Heart left ventricle (tissue), 16 donors: ENCODE results near the gene CTNND2. TPM values are rescaled to one million over a fixed set of nuclear protein-coding genes. Genes with fewer than 3 reads are reported as not detected.

Source experiments
- ATAC-seq, 4 donors: fragments of 200-7000 bp; cut with Tn5 transposase; one replicate each; pipeline ENCODE4 v1.9.1; 2020 to 2022; ENCODE audit warnings: moderate library complexity in 4 of 4, mild to moderate bottlenecking in 3 of 4, moderate number of reproducible peaks in 1 of 4
- DNase-seq, 5 donors: peaks; one replicate each; pipeline ENCODE4 v3.0.0-alpha.2; 2020
- H3K27ac ChIP-seq, 12 donors: fragments of 200-600 bp; sonication (generic) in 4 of 12; one replicate each; pipeline versions ENCODE4 v1.5.0 to v1.8.0; 2016 to 2022; ENCODE audit warnings: mild to moderate bottlenecking in 2 of 12
- H3K27me3 ChIP-seq, 9 donors: fragments of 200-600 bp; sonication (generic) in 2 of 9; one replicate each; pipeline versions ENCODE4 v1.5.1 to v1.8.0; 2016 to 2022; ENCODE audit warnings: mild to moderate bottlenecking in 3 of 9
- H3K36me3 ChIP-seq, 9 donors: fragments of 200-600 bp; sonication (generic) in 2 of 9; one replicate each; pipeline versions ENCODE4 v1.5.0 to v1.8.0; 2018 to 2022; ENCODE audit warnings: mild to moderate bottlenecking in 2 of 9
- H3K4me1 ChIP-seq, 12 donors: fragments of 200-600 bp; sonication (generic) in 4 of 12; one replicate each; pipeline versions ENCODE4 v1.5.0 to v1.8.0; 2016 to 2022; ENCODE audit warnings: mild to moderate bottlenecking in 3 of 12
- H3K4me3 ChIP-seq, 12 donors: fragments of 200-600 bp; sonication (generic) in 4 of 12; one replicate each; pipeline versions ENCODE4 v1.5.0 to v1.8.0; 2017 to 2022; ENCODE audit warnings: mild to moderate bottlenecking in 9 of 12, moderate library complexity in 4 of 12
- H3K9me3 ChIP-seq, 12 donors: fragments of 200-600 bp; sonication (generic) in 4 of 12; one replicate each; pipeline versions ENCODE4 v1.5.0 to v1.8.0; 2016 to 2022; ENCODE audit warnings: mild to moderate bottlenecking in 1 of 12
- CTCF ChIP-seq, 12 donors: fragments of 200-600 bp; sonication (generic) in 4 of 12; IDR thresholded peaks; one replicate each; pipeline versions ENCODE4 v1.5.0 to v1.8.0; 2018 to 2022; ENCODE audit warnings: antibody characterized with exemption in 12 of 12, mild to moderate bottlenecking in 5 of 12
- POLR2A ChIP-seq, 2 donors: fragments of 450-650 bp; IDR thresholded peaks; one replicate each; pipeline ENCODE4 v1.6.1; 2017; ENCODE audit warnings: antibody characterized with exemption in 2 of 2, mild to moderate bottlenecking in 2 of 2, moderate library complexity in 2 of 2
- WGBS, 4 donors: extraction: QIAGEN DNeasy Blood & Tissue Kit in 2 of 4; methylation state at CpG; one replicate each; pipeline versions ENCODE4 v1.1.5 to v1.1.7; 2013 to 2018; 5-methylcytosine and 5-hydroxymethylcytosine counted together
- intact Hi-C, 10 donors: fragments of 100-400 bp; cut with DNase I; formaldehyde crosslinking; loops; one replicate each; pipeline versions ENCODE4 v1.11.1 to v1.14.2; 2022
- polyA plus RNA-seq, 2 donors: library from polyadenylated mRNA; stranded (reverse); fragments of 200-250 nt; gene quantifications; one replicate each; pipeline ENCODE4 v1.2.3, GENCODE V29; 2013
- total RNA-seq, 9 donors: library from RNA; depleted of rRNA in 2 of 9; stranded (reverse); fragments of >200 nt in 2 of 9; fragmentation: NEBNext Ultra II Directional in 3 of 9; extraction: Animal tissue kit (Norgen Biotek cat#: 25700) in 3 of 9; gene quantifications; one replicate each; pipeline versions ENCODE4 v1.1.0 to v1.2.4, GENCODE V29; 2016 to 2023
- donor health status: ischemic (EF 13 %, LVEDD 7.1; RV severe dilation, severe dysfunction).
- donor health status: healthy with polysubstance abuse.
- donor health status: DM: no; HTN: yes; CAD: no.
- donor health status: DM: no; HTN: no; CAD: no.
- donor health status: ischemic (EF 25% LVEDD 6.9; RV normal size, moderate dysfunction).
- donor health status: ischemic (EF 25% LVEDD 5.7; RV mildly dilated, moderate dysfunction).
- donor health status: healthy.
- donor health status: DM: yes; HTN: yes; CAD: no.
- donor health status: ischemic (EF 35%, LVEDD 5.7; RV mildly dilated, moderate dysfunction).
- donor health status: nonischemic (EF 11% LVEDD 7.7; RV severe dilation, severe dysfunction).
- donor health status: DM: yes; HTN: yes; CAD: no.
- donor health status: PGD.
- donor health status: ischemic (EF 29% LVEDD 5.4; RV normal size, mild dysfunction).
- donor health status: nonischemic (EF 23%, LVEDD 6.1; RV moderate dilation, normal function).

The CTNND2 gene
- total and polyA plus RNA-seq, 11 donors: 4.0 to 36.8 (median 20.2) TPM

- no peaks in the 10 kb centered on the region for H3K27me3 ChIP-seq
- H3K4me1 ChIP-seq: peaks cover 0 to 4% (median 0%) of the 10 kb centered on the region in 12 donors
- no peaks in the 10 kb centered on the region for H3K9me3 ChIP-seq
- 70 to 75% (median 72%) methylated on average over 6 of the region's 6 CpGs for WGBS, 4 donors
- intact Hi-C loops: no loop called here
- TF ChIP-seq CTCF (IDR thresholded peaks at IDR 0.05) (no peak), POLR2A (IDR thresholded peaks at IDR 0.05) (no peak)
- ATAC-seq (no peak), DNase-seq (no peak)
- H3K4me3 ChIP-seq: no peak overlapping the region
- H3K27ac ChIP-seq: no peak overlapping the region
- no peaks in the 10 kb centered on the region for H3K36me3 ChIP-seq
These were observed 320.2 kb downstream of the CTNND2 start for GRCh38 chr5:11584017-11584416.

DNA sequence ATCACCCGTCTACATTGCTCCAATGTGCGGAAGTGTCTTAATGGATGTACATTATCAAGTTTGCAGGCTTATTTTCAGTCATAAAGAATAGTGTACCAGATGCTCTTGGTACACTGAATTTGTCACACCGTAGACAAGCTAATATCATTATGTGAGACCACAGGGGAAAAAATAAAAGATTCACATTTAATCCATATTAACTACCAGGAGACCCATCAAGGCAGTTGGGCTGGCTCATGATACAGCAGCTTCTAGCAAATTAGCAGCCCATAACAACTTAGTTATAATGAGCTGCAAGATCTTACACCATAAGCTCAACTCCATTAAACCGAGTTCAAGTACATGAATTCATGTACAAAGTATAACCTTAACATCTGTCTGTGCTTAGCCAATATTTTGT lies 324.9 kb downstream of the CTNND2 start:
- intact Hi-C loops: no loop called here
- DNase-seq: no peak
- Histone ChIP-seq H3K4me3 (no peak overlapping the region), H3K9me3 (no peaks in the 10 kb centered on the region), H3K27ac (no peak overlapping the region), H3K36me3 (no peaks in the 10 kb centered on the region), H3K27me3 (no peaks in the 10 kb centered on the region), H3K4me1 (no peaks in the 10 kb centered on the region)
- 85 to 89% (median 88%) methylated on average over 4 of the region's 4 CpGs for WGBS, 4 donors
- no peak for ATAC-seq
- TF ChIP-seq CTCF (IDR thresholded peaks at IDR 0.05) (no peak), POLR2A (IDR thresholded peaks at IDR 0.05) (no peak)

GRCh38 chr5:11574787-11575186 lies 329.5 kb downstream of the CTNND2 start:
- intact Hi-C loops: no loop called here
- DNase-seq: no peak
- TF ChIP-seq POLR2A (IDR thresholded peaks at IDR 0.05) (no peak), CTCF (IDR thresholded peaks at IDR 0.05) (no peak)
- no peak overlapping the region for H3K27ac ChIP-seq
- 87 to 89% (median 87%) methylated on average over 2 of the region's 2 CpGs for WGBS, 4 donors
- no peaks in the 10 kb centered on the region for H3K36me3 ChIP-seq
- ATAC-seq: no peak
- peaks cover 0 to 7% (median 0%) of the 10 kb centered on the region in 12 donors for H3K4me1 ChIP-seq
- H3K9me3 ChIP-seq: no peaks in the 10 kb centered on the region
- no peak overlapping the region for H3K4me3 ChIP-seq
- no peaks in the 10 kb centered on the region for H3K27me3 ChIP-seq

GRCh38 chr5:11573140-11573992 lies 330.9 kb downstream of the CTNND2 start:
- no peak overlapping the region for H3K27ac ChIP-seq
- no peaks in the 10 kb centered on the region for H3K36me3 ChIP-seq
- H3K4me1 ChIP-seq: peaks cover 0 to 7% (median 0%) of the 10 kb centered on the region in 12 donors
- DNase-seq (no peak), ATAC-seq (peak in 3 of 4 donors; percentile 42 to 90 (median 85))
- no peak overlapping the region for H3K4me3 ChIP-seq
- no peaks in the 10 kb centered on the region for H3K27me3 ChIP-seq
- WGBS, 4 donors: 43 to 54% (median 51%) methylated on average over 5 of the region's 5 CpGs
- TF ChIP-seq POLR2A (IDR thresholded peaks at IDR 0.05) (no peak), CTCF (IDR thresholded peaks at IDR 0.05) (no peak)
- H3K9me3 ChIP-seq: no peaks in the 10 kb centered on the region
- intact Hi-C loops: no loop called here
